ENCODE results near the gene CLK4. TPM values are rescaled to one million over a fixed set of nuclear protein-coding genes. Genes with fewer than 3 reads are reported as not detected.
"Not testable (repeated sequence)": the region's sequence is repeated elsewhere in the genome, so short reads cannot be mapped to it uniquely, and the experiment has no call there.

CLK4 gene
- total RNA-seq, 2 experiments from 2014 or later = 22.0 to 25.2 TPM

DNA sequence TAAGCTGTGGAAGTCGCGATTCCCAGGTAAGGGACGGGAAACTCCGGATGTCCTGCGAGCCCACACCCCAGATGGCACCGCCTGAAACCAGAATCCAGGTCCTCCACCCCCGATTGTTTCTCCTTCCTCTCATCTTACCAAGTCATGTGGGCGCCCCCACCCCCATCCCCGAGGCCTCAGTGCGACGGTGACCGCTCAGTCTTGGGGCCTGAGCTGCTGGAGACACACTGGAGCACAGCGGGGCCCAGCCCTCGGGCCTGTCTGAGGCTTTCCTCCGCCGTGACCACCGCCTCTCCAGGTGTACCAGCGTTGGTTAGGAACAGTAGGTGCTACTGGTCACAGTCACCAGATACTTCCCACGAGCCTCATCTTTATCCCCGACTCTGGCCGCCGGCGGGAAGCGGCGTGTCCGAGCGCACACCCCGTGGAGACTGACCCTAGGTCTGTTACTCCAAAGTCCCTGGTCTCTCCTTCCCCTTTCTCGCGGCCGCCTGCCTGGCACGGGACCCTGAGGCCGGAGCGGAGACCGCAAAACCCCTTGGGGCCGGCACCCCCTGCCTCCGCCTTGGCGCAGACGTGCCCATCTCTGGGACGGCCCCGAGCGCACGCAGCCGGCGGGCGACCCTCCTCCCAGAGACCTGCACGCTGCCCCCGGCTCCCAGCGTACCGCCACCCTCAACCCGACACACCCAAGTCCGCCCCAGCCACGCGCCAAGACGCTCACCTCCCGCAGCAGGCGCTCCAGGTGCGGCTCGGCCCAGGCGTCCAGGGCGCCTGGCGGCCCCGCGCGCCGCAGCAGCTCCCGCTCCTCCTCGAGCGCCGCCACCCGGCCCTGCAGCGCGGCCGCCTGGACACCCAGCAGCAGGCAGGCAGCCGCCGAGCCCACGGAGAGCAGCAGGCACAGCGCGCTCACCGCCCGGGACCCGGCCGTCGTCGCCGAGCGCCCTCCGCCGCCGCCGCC, 37.4 kb downstream of the CLK4 start:
- ChIA-PET CTCF (interaction anchor here (1.1 to 1.5 kb wide), 2 partner anchors 309 to 354 kb away, joined by 3 read pairs; no protein-coding TSS in a partner anchor), POLR2A (no interaction called here)

DNA sequence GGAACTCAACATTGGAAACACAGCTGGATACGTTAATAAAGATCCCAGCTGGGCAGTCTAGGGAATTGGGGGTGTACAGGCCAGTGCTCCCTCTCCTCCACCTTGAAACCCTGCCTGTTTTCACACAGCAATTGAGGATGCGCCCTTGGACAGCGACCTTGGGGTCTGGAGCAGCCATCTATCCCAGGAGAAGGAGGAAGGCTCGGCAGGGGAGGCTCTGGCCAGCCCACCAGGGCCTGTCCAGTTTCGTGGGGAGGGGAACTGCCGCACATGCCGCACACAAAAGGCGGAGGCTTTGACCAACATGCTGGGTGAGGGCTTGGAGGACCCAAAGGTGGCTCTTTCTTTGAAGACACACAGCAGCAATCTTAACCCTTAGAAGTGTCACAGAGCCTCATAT, 38.1 kb downstream of the CLK4 start:
- CTCF ChIA-PET = no interaction called here
- POLR2A ChIA-PET = no interaction called here

DNA sequence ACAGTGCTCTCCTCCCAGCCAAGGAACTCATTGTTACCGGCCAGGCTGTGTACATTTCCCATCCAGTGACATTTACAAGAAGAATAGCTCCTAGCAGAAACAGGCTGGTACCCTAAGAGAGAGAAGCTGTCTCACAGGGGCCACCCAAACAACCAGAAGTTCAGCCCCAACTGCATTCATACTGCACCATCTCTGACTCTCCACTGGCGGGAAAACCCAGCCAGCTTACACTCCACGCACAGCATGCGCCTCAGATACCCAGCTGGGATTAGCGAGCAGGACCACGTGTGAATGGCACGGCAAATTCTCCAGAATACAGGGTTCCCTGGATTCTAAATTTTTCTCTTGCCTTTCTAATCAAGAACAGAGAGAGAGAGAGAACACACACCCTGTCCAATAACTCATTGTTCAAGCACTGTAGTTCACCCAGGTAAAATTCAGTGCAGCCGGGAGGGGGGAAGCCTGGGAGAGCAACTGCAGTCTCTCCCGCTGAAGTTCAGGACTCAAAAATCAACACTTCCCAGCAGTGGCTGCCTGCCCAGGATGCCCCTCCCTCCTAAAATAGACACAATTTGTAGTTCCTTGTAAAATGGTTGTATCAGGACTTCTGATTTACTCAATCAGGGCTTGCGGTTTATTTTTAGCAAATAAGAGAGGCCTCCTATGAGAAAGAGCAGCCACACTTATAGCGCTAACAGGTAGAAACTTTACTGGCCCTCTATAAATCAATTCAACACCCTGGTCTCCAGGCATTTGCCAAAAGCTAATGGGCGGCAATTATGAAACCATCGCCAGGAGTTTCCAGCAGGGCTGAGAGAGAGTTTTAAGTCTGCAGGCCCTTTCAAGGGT, 38.9 kb downstream of the CLK4 start:
- ChIA-PET POLR2A (no interaction called here), CTCF (interaction anchor here (0.6 to 0.8 kb wide), 2 partner anchors 267 to 1951 kb away, joined by 4 to 5 read pairs; no protein-coding TSS in a partner anchor)

DNA sequence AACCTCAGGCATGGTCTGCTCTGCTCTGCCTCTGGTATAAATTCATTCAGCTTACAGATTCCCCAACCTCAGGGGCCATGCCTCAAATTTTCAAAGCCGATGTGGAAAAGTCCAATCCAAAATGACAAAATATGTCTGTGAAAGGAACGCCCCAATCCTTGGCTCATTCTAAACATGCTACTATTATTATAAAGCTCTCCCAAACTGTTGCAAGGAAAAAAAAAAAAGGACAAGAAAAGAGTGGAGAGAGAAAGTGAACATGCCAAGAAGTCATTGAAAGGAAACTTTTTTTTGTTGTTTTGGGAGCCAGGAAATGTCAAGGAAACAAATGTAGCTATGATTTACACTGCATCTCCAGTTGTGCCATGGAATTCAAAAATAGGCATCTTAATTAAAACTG, 40.5 kb downstream of the CLK4 start:
- CTCF ChIA-PET = interaction anchor here (0.6 kb wide), 1 partner anchor 757 kb away, joined by 3 read pairs; no protein-coding TSS in a partner anchor
- POLR2A ChIA-PET = no interaction called here

DNA sequence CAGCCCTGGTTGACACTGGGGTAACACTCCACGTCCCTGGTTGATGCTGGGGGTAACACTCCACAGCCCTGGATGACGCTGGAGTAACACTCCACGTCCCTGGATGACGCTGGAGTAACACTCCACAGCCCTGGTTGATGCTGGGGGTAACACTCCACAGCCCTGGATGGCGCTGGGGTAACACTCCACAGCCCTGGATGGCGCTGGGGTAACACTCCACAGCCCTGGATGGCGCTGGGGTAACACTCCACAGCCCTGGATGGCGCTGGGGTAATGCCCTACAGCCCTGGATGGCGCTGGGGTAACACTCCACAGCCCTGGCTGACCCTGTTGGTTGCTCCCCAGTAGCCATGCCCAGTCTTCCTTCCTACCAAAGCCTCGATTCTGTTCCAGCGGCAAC, 41.4 kb downstream of the CLK4 start:
- CTCF ChIA-PET, POLR2A ChIA-PET: not testable (repeated sequence)

DNA sequence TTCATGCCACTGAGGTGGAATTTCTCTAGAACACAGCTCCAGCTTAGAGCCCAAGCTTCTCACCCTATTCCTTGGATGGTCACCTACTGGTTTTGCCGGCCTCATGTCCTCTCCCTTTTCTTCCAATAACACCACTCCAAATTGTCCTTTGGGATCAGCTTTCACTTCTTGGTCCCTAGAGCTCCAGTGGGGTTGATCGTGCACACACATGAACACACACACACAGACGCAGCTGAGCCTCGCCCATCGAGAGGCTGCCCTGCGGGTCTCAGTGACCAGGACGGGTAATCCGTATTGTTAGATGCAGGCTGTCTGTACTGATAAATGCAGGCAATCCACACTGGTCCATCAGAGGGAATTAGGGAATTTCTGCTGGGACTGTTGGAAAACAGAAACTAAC, 43.6 kb downstream of the CLK4 start:
- ChIA-PET POLR2A (no interaction called here), CTCF (no interaction called here)

DNA sequence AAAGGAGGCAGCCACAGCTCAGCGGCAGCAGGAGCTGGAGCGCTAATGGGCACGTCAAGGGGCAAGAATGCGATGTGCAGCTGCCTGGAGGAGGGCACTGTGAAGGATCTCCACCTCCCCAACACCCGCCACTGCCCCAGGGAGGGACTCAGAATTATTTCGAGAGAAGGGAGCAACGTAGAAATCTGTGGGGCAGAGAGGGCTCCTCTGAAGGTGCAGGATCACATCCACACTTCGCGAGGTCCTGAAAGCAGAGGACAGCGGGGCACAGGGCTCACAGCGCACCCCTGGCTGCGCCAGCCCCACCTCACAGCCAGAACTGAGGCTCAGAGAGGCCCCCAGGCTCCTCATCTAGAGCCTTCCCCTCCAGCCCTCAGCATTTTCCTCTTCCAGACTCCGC, 44.6 kb downstream of the CLK4 start:
- POLR2A ChIA-PET = no interaction called here
- CTCF ChIA-PET = interaction anchor here (0.6 kb wide), 1 partner anchor 789 kb away, joined by 3 read pairs; no protein-coding TSS in a partner anchor

DNA sequence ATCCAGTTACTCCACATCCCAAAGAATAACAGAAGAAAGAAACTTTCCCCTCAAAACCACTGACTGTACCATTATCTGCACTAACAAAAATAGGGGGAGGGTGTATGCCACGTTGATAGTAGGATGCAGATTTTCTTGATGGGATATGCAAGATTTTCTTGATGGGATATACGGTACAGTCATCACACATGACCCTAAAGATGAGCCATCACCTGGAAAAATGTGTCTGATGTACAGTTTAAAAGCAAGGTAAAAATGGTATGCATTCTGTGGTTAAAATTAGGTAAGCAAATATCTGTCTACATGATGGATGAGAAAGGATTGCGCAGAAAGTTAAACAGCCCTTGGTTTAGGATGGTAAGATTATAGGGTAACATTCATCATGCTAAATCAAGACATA, 45.2 kb downstream of the CLK4 start:
- POLR2A ChIA-PET = no interaction called here

DNA sequence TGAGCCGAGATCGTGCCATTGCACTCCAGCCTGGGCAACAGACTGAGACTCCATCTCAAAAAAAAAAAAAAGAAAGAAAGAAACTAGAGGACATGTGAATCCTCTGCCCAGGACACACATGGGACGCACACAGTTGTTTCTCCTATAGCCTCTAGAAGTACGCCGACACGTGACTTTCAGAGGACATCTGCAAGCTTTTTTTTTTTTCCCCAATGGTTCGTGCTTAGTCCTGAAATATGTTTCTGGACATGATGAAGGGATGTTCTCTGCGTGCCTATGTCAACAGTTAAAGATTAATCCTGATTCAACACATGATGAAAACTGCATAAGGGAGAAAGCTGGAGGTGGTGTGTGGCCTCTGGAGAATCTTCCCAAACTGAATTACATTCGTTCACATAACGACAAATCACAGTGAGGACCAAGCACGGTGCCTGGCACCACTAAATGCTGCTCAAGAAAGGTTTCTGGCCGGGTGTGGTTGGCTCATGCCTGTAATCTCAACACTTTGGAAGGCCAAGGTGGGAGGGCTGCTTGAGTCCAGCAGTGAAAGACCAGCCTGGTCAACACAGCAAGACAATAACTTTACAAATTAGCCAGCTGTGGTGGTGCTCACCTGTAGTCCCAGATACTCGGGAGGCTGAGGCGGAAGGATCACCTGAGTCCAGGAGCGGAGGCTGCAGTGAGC, 46.4 kb downstream of the CLK4 start:
- ChIA-PET CTCF (no interaction called here), POLR2A (no interaction called here)

More for the DNA sequence above, 45.2 kb downstream of the CLK4 start:
- CTCF ChIA-PET = interaction anchor here (0.6 kb wide), 1 partner anchor 789 kb away, joined by 3 read pairs; no protein-coding TSS in a partner anchor

DNA sequence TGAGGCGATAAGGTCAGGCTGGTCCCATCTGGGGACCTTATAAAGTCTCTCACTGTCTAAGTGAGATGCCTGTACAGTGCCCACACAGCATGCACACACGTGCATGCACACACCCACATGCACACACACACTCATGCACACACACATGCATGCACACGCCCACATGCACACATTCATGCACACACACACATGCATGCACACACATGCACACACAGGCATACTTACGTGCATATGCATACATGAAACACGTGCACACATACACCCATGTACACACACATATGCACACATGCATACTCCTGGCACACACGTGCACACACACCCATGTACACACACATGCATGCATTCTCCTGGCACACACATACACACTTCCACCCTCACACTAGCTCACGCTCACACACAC, 48.9 kb downstream of the CLK4 start:
- POLR2A ChIA-PET = no interaction called here
- CTCF ChIA-PET = no interaction called here

DNA sequence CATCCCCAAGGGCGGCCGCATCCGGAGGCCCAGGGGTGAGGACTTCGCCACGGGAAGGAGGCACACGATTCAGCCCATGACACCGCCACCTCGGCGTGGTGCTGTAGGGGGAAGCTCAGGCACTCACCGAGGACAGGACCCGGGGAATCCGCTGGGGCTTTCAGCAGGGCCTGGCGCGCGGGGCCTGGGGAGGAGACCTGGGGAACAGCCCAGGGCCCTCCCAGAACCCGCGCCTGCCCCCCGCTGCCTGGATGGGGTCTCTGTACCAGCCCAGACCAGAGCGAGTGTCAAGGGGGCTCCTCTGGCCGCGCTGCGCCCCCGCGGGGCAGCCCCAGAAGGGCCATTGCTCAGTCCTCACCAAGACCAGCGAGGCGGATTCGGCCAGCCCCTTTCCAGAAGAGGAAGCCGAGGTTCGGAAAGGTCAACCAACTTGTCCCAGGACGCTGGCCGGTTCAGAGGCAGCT, 49.4 kb downstream of the CLK4 start:
- POLR2A ChIA-PET = no interaction called here

DNA sequence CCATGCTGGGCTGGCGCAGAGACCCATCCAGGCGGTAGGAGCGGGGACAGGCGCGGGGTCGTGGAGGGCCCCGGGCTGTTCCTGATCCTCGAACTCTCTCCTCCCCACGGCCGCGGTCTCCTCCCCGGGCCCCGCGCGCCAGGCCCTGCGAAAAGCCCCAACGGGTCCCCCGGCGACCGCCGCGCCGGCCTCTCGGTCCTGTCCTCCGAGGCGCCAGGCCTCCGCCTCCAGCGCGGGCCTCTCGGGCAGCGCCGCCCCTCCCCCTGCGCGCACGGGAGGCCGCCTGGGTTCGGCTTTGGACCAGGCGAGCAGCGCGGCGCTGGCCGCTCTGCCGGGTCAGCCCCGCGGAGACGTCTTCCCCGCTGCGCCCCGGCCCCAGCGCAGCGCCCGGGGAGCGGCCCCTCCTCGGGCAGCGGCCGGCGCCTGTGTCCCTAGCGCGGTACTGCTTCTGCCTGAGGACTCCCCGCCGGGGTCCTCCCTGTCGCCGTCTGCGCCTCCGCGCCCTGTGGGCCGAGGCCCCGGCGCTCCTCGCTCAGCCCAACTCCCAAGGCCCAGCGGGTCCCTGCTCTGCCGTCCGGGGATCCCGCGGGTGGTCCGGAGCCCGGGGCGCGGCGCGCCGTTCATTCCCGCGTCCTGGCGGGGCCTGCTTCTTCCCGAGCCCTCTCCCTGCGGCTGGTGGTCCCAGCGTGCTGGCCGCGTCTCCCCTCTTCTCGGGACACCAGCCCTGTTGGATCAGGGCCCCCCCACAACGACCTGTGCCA, 50.1 kb downstream of the CLK4 start:
- POLR2A ChIA-PET = no interaction called here
- CTCF ChIA-PET = interaction anchor here (0.5 kb wide), 1 partner anchor 92 kb away, joined by 3 read pairs; no protein-coding TSS in a partner anchor

More for the DNA sequence above, 49.4 kb downstream of the CLK4 start:
- CTCF ChIA-PET = no interaction called here

DNA sequence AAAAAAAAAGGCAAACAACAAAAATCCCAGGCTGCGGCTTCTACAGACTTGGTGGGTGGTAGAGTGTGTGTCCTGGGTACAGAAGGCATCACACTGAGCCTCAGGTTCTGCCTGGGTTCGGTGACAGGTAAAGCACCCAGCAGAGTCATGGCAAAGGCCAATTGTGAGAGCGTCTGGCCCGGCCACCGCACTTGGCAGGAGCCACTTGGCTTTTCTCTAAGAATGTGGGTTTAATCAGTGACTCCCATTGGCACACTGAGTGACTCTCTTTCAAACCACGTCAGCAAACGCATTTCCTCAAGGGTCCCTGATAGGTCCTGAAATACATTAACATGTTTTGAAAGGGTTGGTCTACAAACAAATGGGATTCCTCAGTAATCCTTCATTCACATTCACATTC, 53.6 kb downstream of the CLK4 start:
- CTCF ChIA-PET = no interaction called here
- POLR2A ChIA-PET = no interaction called here

DNA sequence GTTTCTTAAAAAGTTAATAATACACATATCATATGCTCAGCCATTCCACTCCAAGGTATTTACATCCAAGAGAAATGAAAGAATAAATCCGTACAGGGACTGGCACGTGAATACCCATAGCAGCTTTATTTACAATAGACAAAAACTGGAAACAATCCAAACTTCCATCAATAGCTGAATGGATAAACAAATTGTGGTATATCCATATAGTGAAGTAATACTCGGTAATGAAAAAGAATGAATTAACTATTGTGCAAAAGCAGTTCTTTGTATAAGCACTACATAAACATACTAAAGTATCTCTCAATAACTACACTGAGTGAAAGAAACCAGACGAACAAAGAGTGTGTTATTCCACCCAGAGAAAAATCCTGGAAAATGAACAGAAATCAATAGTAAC, 54.2 kb downstream of the CLK4 start:
- POLR2A ChIA-PET = no interaction called here
- CTCF ChIA-PET = no interaction called here

DNA sequence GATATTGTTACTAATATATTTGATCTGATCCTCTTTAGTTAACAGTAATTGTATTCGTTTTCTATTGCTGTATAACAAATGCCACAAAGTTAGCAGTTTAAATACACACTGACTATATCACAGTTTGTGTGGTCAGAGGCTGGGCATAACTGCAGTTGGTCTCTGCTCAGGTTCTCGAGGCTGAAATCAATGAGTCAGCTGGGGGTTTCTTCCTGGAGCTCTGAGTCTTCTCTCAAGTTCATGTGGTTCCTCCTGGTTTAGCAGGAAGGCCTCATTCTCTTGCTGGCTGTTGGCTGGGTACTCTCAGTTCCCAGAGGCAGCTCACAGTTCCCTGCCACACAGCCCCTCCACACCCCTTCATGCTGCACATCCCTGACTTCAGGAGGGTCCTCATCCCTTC, 57.4 kb downstream of the CLK4 start:
- CTCF ChIA-PET = no interaction called here
- POLR2A ChIA-PET = no interaction called here

DNA sequence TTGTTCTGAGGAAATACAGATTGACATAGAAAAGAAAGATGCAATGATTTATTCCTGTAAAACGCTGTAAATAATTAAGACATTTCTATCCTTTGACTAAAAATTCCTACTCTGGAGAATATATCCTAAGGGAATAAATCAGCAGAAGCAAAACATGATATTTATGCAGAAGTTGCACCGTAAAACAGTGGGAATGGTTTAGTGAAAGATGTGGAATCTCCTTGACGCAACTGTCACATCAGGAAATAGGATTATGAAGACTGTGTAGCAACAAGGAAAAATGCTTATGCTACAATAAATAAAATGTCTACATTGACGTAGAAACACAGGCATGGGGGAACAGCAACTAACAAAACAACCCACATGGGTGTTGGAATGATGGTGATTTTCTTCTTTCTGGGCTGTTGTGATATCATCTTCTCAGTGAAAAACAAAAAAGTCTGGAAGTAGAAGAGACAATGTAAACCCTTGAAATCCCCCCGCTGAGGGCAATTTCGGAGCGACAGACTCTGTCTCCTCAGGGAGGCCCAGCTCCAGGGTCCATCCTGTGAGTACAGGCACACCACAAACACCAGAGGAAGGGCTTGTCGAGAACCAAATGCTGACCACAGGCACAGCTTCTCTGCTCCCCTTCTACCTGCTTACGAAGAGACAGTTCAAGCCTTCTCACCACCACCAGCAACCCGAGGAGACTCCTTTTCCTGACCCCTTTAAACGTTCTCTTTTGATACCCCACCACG, 61.9 kb downstream of the CLK4 start:
- CTCF ChIA-PET = no interaction called here
- POLR2A ChIA-PET = no interaction called here

DNA sequence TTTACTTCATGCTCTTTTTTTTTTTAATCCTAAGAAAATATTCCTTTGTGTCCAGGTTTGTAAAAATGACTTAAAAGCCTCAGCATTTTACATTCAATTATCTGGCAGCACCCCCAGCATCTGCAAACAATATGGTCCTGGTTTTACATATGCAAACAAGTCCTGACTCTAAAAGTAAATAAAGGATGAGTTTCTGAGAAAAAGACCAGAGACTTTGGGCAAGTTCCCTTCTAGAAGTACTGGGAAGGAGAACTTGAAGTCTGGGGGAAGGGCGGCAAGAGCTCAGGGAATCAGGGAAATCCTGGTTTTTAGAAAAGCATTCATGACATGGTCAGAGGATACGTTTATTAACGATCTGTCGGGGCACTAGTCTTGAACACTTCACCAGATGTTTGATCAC, 62.5 kb downstream of the CLK4 start:
- POLR2A ChIA-PET = no interaction called here
- CTCF ChIA-PET = no interaction called here

DNA sequence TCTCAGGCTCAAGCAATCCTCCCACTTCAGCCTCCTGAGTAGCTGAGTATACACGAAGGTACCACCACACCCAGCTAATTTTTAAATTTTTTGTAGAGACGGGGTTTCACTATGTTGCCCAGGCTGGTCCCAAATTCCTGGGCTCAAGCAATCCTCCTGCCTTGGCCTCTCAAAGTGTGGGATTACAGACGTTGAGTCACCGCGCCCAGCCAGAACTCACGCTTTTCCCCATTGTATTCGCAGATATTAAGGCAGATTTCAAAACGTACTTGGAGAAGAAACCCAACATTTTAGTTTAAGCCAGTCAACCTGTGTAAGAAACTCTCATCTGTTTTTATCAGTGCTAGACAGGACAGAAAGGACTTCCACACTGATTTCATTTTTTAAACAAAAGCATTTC, 63.2 kb downstream of the CLK4 start:
- POLR2A ChIA-PET = no interaction called here
- CTCF ChIA-PET = no interaction called here

Measured in activated CD8-positive, alpha-beta memory T cell treated with anti-CD3 and anti-CD28 coated beads for 36 hours (primary cell).